GM19193 (cell line): ENCODE data around the gene APBA2.

Experiments
- POLR2A ChIP-seq: IDR thresholded peaks from 4 replicates; pipeline ENCODE4 v1.6.1; 2011; ENCODE audit not compliant: insufficient read depth, insufficient read length; ENCODE audit errors: extremely low read depth

Gene APBA2

DNA sequence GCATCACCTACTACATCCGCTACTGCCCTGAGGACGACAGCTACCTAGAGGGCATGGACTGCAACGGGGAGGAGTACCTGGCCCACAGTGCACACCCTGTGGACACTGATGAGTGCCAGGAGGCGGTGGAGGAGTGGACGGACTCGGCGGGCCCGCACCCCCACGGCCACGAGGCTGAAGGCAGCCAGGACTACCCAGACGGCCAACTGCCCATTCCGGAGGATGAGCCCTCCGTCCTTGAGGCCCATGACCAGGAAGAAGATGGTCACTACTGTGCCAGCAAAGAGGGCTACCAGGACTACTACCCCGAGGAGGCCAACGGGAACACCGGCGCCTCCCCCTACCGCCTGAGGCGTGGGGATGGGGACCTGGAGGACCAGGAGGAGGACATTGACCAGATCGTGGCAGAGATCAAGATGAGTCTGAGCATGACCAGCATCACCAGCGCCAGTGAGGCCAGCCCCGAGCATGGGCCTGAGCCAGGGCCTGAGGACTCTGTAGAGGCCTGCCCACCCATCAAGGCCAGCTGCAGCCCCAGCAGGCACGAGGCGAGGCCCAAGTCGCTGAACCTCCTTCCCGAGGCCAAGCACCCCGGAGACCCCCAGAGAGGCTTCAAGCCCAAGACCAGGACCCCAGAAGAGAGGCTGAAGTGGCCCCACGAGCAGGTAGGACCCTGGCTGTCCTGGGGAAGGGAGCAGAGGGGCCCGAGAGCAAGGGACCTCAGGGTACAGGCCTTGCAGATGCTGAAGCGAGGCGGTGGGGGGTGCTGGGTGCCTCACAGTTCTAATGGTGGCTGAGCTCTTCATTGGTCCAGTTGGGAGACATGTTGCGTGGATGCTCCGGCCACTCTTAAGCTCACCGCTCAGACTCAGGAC is 168.6 kb downstream of the APBA2 start:
- TF ChIP-seq POLR2A: no peak

DNA sequence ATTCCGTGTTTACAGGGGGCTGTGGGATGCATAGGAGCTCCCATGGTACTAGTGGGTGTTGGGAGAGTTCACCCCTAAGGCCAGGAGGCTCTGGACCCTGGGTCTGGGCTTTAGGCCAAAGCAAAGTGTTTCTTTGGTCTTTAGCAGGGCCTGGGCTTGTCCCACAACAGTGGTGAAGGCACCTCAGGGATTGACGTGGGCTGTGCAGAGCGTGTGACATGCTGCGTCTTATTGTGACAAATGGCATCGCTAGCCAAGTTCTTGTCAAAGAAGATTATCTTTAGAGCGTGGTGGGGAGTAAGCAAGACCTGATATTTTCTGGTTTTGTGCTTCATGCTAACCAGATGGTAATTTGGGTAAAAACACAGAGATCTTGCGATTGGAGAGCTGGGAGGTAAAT is 170.1 kb downstream of the APBA2 start:
- no peak for TF ChIP-seq POLR2A

DNA sequence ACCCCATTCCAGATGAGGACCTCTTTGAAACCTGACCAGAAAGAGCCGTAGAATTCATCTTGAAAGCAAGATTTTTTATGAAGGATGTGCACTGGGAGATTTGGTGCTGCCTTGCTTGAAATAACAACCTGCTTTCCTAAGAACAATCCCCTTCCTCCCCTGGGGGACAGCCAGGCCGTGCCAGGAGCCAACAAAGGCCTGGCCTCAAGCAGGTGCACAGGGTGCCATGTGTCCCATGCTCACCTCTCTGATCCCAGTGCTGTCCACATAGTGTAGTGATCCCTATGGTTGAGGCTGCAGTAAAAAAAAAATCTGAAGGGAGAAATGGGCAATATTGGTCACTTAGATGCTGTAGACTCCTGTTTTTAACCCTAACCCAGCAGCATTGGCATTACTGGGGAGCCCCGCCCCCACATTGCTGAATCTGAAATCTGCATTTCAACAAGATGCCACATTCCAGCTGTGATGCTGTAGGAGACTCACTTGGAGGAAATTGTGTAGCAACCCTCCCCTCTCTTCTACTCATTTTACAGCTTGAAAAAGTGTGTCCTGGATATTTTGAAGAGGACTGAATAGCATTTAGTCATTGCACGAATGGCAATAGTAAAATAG is 171.2 kb downstream of the APBA2 start:
- TF ChIP-seq POLR2A: no peak

DNA sequence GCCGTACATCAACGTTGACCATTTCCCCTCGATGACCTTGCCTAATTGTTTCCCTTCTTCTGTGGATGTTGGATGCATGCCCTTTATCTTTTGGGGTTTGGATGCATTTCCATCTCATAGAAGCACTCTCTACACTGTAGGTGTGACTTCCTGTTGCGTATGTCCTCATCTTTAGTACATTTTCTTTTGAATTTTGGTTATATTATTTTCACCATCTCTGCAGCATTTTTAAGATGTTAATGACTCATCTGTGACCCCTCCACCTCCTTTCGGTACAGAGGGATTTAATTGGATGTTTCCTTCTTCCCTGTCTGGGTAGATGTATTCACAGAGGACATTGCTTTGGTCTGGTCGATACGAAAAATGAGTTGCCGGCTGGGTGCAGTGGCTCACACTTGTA is 172.1 kb downstream of the APBA2 start:
- TF ChIP-seq POLR2A: no peak

DNA sequence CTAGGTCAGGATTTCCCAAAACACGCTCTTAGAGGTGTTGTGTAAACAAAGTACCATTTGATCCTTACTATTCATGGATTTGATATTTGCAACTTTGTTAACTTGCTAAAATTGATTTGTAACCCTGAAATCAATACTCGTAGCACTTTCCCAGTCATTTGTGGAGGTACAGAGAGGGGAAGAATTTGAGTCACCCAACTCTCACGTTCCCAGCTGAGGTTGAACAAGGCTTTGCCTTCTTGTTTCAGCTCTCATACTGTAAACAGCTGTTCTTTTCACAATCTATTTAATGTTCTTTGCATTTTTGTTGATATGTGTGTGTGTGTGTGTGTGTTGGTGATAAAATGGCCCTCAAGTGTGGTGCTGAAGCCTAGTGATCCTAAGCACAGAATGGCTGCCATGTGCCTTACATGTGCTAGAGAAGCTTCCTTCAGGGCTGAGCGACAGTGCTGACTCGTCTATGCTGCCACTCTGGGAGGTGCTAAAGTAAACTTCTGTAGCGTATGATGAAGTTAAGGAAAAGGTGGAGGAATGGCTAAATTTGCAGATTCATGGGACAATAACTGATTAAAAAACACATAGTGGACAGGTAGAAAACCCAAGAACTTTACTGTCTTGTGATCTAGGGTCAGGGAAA is 173.2 kb downstream of the APBA2 start:
- no peak for TF ChIP-seq POLR2A

DNA sequence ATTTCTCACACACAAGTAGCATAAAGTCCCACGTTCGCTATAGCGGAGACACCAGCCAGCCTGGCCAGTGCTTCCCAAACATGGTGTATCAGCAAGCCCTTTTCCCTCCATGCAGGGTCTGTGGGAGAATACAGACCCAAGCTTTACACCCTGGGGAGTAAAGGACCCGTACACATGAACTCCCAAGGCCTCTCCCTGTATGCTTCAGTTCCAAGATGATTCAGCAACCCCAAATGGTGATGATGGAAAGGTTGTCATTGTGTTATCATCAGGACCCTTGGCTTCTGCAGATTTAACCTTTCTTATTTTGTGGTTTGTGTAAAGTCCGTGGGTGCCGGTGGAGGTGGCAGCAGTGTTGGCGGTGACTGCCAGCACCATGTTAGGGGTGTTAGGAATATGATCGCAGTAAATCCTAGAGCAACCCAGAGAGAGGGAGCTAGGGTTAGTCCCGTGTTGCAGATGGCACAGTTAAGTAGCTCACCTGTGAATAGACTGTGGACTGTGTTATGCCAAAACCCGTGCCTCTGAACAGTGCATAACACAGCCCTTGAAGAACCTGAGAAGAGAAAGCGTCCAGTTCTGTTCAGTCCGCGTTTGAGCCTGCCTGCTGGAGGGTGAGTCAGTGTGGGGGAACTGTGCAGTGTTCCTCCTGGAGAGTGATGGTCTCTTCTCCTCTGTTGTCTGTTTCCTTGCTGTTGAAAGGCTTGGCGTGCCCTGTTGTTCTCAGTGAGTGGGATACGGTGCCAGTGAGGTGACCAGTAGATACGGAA is 174.3 kb downstream of the APBA2 start:
- no peak for TF ChIP-seq POLR2A

DNA sequence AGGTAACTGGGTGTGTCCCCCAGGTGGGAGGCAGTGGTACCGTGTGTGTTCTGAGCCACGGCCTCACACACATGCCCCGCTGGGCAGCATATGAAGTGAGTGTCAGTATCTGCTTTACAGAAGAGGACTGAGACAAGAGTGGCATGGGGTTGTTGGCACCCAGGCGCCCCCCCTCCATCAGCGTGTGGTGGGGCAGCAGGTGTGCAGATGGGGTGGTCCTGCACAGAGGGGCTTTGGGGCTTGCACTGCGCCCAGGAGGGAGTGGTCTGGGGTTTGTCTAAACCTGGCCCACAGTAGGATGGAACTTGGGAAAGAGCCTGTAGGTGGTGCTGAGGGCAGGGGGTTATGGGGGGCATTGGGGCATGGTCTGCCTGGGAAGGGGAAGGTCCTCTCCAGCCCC is 176.0 kb downstream of the APBA2 start:
- TF ChIP-seq POLR2A: no peak

DNA sequence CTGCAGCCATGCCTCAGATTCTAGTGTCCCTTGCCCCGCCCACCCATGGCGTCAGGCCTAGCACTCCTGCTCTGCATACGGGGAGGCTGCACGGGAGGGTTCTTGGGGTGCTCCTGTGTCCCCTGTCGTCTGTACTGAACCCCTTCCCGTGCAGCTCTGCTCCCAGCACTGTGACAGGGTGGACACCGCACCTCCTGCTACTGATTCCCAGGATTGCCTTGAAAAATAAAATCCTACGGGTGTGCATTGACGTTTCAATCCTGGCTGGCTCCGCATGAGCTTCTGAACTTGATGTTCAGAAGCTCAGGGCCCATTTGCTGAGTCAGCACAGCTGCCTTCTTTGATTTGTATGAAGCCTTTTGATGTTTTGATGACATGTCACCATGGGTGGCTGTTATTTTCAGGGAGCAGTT is 176.4 kb downstream of the APBA2 start:
- no peak for TF ChIP-seq POLR2A

DNA sequence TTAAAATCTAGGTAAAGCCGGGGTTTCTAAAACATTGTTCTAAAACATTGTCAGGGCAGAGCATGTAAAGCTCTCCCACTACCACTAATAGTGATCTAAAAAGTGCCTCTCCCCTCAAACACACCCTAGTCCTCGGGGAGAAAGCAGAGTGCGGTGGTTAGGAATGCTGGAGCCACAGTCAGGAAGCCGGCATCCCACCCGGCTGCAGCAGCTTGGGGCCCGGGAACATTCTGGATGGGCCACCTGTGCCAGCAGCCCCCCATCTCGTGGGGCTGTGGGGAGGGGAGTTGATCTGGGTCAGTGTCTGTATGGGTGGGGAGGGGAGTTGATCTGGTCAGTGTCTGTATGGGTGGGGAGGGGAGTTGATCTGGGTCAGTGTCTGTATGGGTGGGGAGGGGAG is 176.9 kb downstream of the APBA2 start:
- no peak for TF ChIP-seq POLR2A

DNA sequence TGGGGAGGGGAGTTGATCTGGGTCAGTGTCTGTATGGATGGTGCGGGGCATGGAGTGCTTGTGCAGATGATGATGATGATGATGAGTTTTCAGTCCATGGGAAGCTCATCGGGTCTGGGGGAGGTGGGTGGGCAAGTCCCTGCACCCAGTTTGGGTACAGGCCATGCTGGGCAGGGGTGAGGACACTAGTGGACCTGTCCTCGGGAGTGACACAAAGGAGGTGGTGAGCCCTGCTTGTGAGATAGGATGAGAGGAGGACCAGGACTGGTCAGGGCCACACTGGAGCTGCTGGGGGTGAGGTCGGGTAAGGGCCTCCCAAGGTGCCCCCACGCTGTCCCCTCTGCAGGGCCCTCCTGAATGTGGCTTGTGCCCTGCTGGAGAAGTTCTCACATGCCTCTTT is 177.9 kb downstream of the APBA2 start:
- no peak for TF ChIP-seq POLR2A

DNA sequence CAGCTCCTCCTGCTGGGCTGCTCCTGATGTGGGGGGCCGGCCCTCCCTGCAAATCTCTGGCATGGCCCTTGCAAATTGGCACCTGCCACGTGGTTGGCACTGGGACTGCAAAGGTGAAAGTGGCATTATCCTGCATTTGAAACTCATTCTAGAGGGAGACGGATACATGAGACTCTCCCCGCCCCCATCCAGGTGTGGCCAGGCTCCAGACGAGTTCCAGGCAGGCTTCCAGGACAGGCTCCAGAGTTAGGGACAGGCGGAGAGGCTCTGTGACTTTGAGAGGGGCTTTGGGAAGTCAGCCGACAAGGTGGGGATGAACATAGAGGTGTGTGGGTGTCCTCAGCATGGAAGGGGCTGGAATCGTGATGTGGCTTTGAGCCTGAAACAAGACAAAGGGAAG is 178.5 kb downstream of the APBA2 start:
- TF ChIP-seq POLR2A: no peak

DNA sequence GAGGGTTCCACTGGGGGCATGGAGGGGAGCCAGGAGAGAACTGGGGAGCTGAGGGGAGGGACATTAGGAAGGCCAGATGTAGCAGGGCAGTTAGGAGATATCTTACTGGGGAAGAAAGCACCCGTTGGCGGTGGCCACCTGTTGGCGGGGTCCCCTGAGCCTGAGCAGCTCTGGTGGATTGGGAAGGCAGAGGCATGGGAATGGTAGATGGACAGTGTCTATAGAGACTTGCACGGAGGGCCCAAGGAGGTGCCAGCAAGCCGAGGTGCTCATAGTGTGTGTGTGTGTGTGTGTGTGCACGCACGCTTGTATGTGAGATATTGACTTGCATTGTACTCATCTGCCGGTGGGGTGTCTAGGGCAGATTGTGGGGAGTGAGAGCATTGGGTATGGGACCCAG is 179.0 kb downstream of the APBA2 start:
- no peak for TF ChIP-seq POLR2A

DNA sequence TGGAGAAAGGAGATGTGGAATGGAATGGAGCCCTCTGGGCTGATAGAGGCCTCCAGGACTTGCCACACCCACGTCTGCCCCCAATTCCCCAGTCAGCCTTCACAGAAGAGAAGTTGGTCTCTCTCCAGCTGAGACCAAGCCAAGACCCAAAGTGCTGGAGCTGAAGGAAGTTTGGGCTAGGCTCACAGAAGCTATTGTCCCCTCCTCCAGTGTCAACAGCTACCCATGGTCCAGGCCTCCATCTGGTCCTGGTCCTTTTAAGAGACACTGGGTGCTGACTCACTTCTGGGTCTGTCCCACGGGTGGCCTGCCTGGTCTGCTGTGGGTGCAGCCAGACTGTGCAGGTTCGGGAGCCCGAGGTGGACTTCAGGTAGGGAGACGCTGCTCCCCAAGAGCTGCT is 179.8 kb downstream of the APBA2 start:
- no peak for TF ChIP-seq POLR2A

DNA sequence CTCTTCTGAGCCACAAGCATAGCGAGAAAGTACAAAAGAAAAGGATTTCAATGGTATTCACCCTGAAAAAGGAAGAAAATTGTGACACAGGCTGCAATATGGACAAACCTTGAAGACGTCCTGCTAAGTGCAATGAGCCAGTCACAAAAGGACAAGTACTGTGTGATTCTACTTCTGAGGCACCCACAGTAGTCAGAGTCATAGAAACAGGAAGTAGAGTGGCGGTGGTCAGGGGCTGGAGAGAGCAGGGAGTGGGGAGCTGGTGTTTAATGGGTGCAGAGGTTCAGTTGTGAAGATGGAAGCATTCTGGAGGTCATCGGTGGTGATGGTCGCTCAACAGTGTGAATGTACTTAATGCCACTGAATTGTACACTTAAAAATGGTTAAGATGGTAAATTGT is 180.5 kb downstream of the APBA2 start:
- no peak for TF ChIP-seq POLR2A

DNA sequence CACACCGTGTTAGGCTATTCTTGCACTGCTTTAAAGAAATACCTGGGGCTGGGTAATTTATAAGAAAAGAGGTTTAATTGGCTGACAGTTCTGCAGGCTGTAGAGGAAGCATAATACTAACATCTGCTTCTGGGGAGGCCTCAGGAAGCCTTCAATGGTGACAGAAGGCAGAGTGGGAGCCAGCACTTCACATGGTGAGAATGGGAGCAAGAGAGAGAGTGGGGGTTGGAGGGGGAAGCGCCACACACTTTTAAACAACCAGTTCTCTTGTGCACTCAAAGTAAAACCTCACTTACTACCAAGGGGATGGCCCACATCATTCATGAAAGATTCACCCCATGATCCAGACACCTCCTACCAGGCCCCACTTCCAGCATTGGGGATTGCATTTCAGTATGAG is 181.1 kb downstream of the APBA2 start:
- TF ChIP-seq POLR2A: no peak

DNA sequence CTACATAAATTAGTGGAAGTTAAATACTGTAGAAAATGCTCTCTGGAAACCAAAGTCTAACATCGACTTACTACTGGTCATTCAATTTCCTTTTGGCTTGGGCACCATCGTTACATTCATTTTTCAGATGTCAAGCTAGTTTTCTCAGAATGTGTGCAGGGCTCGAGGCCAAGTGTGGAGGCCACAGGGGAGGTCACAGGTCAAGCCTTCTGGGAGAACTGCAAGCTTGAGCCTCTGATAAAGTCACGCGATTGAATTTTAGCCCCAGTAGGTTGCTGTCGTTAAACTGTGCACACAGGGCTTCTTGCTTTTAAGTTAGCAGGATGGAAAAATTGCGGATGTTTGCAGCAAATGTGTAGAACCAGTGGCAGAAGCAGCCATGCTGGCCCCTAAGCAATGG is 182.2 kb downstream of the APBA2 start:
- no peak for TF ChIP-seq POLR2A
